Measurements from ENCODE around the gene DPP3.
A peak's percentile ranks its signal among the peaks of the same experiment; 100 is the strongest.
"Not testable (repeated sequence)": the region's sequence is repeated elsewhere in the genome, so short reads cannot be mapped to it uniquely, and the experiment has no call there.

Gene DPP3

GRCh38 chr11:66480117-66480938 is at the start of gene DPP3:
Gene DPP3 (plus strand): TSS chr11:66480434. CDS start chr11:66482201, 1,767 bp downstream.
- DNase-seq: peak; percentile 99

- DNase-seq: not testable (repeated sequence)
Observed at GRCh38 chr11:66431287-66431686, 48.9 kb upstream of the DPP3 start.

- DNase-seq: not testable (repeated sequence)
Observed at GRCh38 chr11:66431871-66432329, 48.3 kb upstream of the DPP3 start.

- no peak for DNase-seq
Observed at GRCh38 chr11:66432597-66432996, 47.6 kb upstream of the DPP3 start.

GRCh38 chr11:66437979-66438503 is 42.2 kb upstream of the DPP3 start:
- no peak for DNase-seq

- peak; percentile 97 for DNase-seq
Observed at GRCh38 chr11:66438504-66439466, 41.4 kb upstream of the DPP3 start, which contains the start of gene MRPL11. Gene MRPL11 (minus strand): TSS chr11:66438848. CDS start chr11:66438754, 94 bp downstream.

GRCh38 chr11:66440101-66440939 is 39.9 kb upstream of the DPP3 start:
- not testable (repeated sequence) for DNase-seq

GRCh38 chr11:66440940-66441282 is 39.3 kb upstream of the DPP3 start:
- DNase-seq: not testable (repeated sequence)

GRCh38 chr11:66443602-66444001 is 36.6 kb upstream of the DPP3 start:
- DNase-seq: peak; percentile 18

- DNase-seq: no peak
Observed at GRCh38 chr11:66447012-66447411, 33.2 kb upstream of the DPP3 start.

GRCh38 chr11:66448523-66448922 is 31.7 kb upstream of the DPP3 start:
- DNase-seq: no peak

- no peak for DNase-seq
Observed at GRCh38 chr11:66450560-66450959, 29.7 kb upstream of the DPP3 start.

- no peak for DNase-seq
Observed at GRCh38 chr11:66451663-66452062, 28.6 kb upstream of the DPP3 start.

- no peak for DNase-seq
Observed at GRCh38 chr11:66454247-66454646, 26.0 kb upstream of the DPP3 start.

GRCh38 chr11:66454828-66455227 is 25.4 kb upstream of the DPP3 start:
- DNase-seq: no peak

- DNase-seq: no peak
Observed at GRCh38 chr11:66457826-66458225, 22.4 kb upstream of the DPP3 start.

GRCh38 chr11:66459138-66459778 is 21.0 kb upstream of the DPP3 start:
- DNase-seq: no peak

- no peak for DNase-seq
Observed at GRCh38 chr11:66462010-66462409, 18.2 kb upstream of the DPP3 start.

- DNase-seq: no peak
Observed at GRCh38 chr11:66462911-66463310, 17.3 kb upstream of the DPP3 start.

- not testable (repeated sequence) for DNase-seq
Observed at GRCh38 chr11:66464116-66464515, 16.1 kb upstream of the DPP3 start.

- DNase-seq: no peak
Observed at GRCh38 chr11:66464916-66465315, 15.3 kb upstream of the DPP3 start.

Data from KG1 (cell line).